Measurements from ENCODE around the gene CDCP1. TPM values are rescaled to one million over a fixed set of nuclear protein-coding genes. Genes with fewer than 3 reads are reported as not detected.

CDCP1 gene
- polyA plus RNA-seq, 3 donors = 0.42 to 1.3 (median 0.52) TPM

- Histone ChIP-seq H2AFZ (ENCODE audit: insufficient read depth, low read depth, low read length, poor library complexity, severe bottlenecking) (no peak overlapping the region), H3K36me3 (replicated peaks in 1 of 2; ENCODE audit: control insufficient read depth in 1 of 2, insufficient read depth in 2 of 2, low read length in 2 of 2) (no peaks in the 10 kb centered on the region), H3K9ac (ENCODE audit: insufficient read depth, low read length, poor library complexity, severe bottlenecking) (no peak overlapping the region), H3K4me1 (ENCODE audit: control insufficient read depth in 1 of 2, insufficient read depth in 2 of 2, low read length in 2 of 2) (peaks cover 0 to 4% of the 10 kb centered on the region in 2 donors), H3K27me3 (ENCODE audit: control insufficient read depth in 2 of 2, insufficient read depth in 2 of 2, low read length in 2 of 2) (no peaks in the 10 kb centered on the region), H3K4me3 (replicated peaks in 1 of 3; ENCODE audit: low read depth in 2 of 3, low read length in 3 of 3) (no peak overlapping the region), H4K20me1 (ENCODE audit: insufficient read depth, low read length) (no peaks in the 10 kb centered on the region), H3K4me2 (replicated peaks; ENCODE audit: extremely low read depth, low read length, poor library complexity, severe bottlenecking) (no peak overlapping the region), H3K79me2 (ENCODE audit: insufficient read depth, low read length) (no peaks in the 10 kb centered on the region), H3K27ac (ENCODE audit: low read depth in 1 of 2, low read length in 2 of 2) (no peak overlapping the region), H3K9me3 (replicated peaks in 1 of 2; ENCODE audit: control insufficient read depth in 1 of 2, insufficient read depth in 1 of 2, low read length in 2 of 2) (no peaks in the 10 kb centered on the region)
- H3K9me3 Mint-ChIP-seq = peaks cover 0 to 5% (median 0%) of the 10 kb centered on the region in 7 donors
- H3K36me3 Mint-ChIP-seq = peaks cover 0 to 2% of the 10 kb centered on the region in 2 donors
- WGBS (ENCODE audit: insufficient coverage) = 97% methylated on average over 8 of the region's 8 CpGs
- no peak for TF ChIP-seq CTCF (IDR thresholded peaks at IDR 0.05)
- no peak overlapping the region for H3K4me3 Mint-ChIP-seq
- peaks cover 0 to 5% (median 2%) of the 10 kb centered on the region in 3 donors for H3K27me3 Mint-ChIP-seq (ENCODE audit: low read depth in 3 of 3)
- intact Hi-C loops (cut with micrococcal nuclease) = no loop called here
- peaks cover 20% of the 10 kb centered on the region for H3K4me1 Mint-ChIP-seq
- no peak for DNase-seq
- no peak overlapping the region for H3K27ac Mint-ChIP-seq
Measured at GRCh38 chr3:45093176-45093575, 53.0 kb downstream of the CDCP1 start.

DNA sequence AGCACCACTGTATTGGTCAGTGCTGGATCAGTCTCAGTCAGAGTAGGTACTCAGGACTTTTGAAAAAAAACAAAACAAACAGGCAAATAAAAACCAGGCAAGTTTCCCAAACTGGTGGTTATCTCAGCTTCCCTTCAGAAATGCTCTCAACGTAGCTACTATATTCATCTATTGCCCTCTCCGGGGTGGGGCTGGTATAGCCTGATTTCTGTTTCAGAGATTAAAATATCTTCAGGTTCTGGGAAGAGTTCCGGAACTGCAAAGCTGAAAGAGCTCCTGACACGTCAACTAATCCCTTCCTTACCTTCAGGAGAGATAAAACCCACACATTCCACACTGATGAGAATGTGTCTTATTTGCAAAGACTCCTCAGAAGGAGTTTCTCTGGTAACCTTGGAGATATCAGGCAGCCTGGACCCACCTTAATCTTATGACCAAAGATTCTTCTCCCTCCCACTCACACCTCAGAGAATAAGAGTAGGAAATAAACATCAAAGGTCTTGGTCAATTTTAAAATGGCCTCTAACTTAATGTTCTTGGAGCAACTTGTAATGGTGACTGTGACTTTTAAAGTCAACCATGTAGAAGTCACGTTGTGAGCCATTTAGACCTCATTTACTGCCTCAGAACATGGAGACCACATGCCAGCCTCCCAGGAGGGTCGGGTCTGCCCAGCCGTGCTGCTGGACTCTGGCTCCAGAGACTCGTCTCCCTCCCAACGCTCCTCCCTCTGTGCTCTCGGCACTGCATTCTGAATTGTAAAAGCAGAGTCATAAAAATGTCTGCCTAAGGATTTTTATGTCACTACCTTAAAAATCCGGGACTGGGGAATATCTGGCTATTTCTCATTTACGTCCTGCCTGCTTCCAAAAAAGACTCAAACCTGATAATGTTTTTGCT, 53.8 kb downstream of the CDCP1 start:
- H3K4me1 Mint-ChIP-seq = peaks cover 15% of the 10 kb centered on the region

More for the DNA sequence above, 53.8 kb downstream of the CDCP1 start:
- no peaks in the 10 kb centered on the region for H3K4me1 ChIP-seq (ENCODE audit: control insufficient read depth in 1 of 2, insufficient read depth in 2 of 2, low read length in 2 of 2)
- peaks cover 0 to 5% (median 2%) of the 10 kb centered on the region in 3 donors for H3K27me3 Mint-ChIP-seq (ENCODE audit: low read depth in 3 of 3)
- no peaks in the 10 kb centered on the region for H3K27me3 ChIP-seq (ENCODE audit: control insufficient read depth in 2 of 2, insufficient read depth in 2 of 2, low read length in 2 of 2)
- no peak overlapping the region for H3K4me3 Mint-ChIP-seq
- 100% methylated on average over 4 of the region's 12 CpGs for WGBS (ENCODE audit: insufficient coverage)
- no peak overlapping the region for H3K27ac Mint-ChIP-seq
- H3K36me3 ChIP-seq (replicated peaks in 1 of 2; ENCODE audit: control insufficient read depth in 1 of 2, insufficient read depth in 2 of 2, low read length in 2 of 2) = no peaks in the 10 kb centered on the region
- peaks cover 0 to 5% (median 0%) of the 10 kb centered on the region in 7 donors for H3K9me3 Mint-ChIP-seq
- H3K4me3 ChIP-seq (replicated peaks in 1 of 3; ENCODE audit: low read depth in 2 of 3, low read length in 3 of 3) = no peak overlapping the region
- no peaks in the 10 kb centered on the region for H3K9me3 ChIP-seq (replicated peaks in 1 of 2; ENCODE audit: control insufficient read depth in 1 of 2, insufficient read depth in 1 of 2, low read length in 2 of 2)
- no peaks in the 10 kb centered on the region for H3K79me2 ChIP-seq (ENCODE audit: insufficient read depth, low read length)
- no peak for TF ChIP-seq CTCF (IDR thresholded peaks at IDR 0.05)
- peaks cover 0 to 2% of the 10 kb centered on the region in 2 donors for H3K36me3 Mint-ChIP-seq
- H2AFZ ChIP-seq (ENCODE audit: insufficient read depth, low read depth, low read length, poor library complexity, severe bottlenecking) = no peak overlapping the region
- intact Hi-C loops (cut with micrococcal nuclease) = no loop called here
- no peak overlapping the region for H3K4me2 ChIP-seq (replicated peaks; ENCODE audit: extremely low read depth, low read length, poor library complexity, severe bottlenecking)
- DNase-seq = no peak
- H3K9ac ChIP-seq (ENCODE audit: insufficient read depth, low read length, poor library complexity, severe bottlenecking) = no peak overlapping the region
- no peak overlapping the region for H3K27ac ChIP-seq (ENCODE audit: low read depth in 1 of 2, low read length in 2 of 2)
- no peaks in the 10 kb centered on the region for H4K20me1 ChIP-seq (ENCODE audit: insufficient read depth, low read length)
